Stomach (tissue), 4 donors: ENCODE measurements around the gene NAA11.

Experiments used
- CTCF ChIP-seq, 7 experiments: fragments of 450-650 bp in 4 of 7; fragments of 200-600 bp in 3 of 7; sonication (generic) in 3 of 7; IDR thresholded peaks; one replicate each; pipeline ENCODE4 v1.5.1; 2016 to 2019; ENCODE audit warnings: antibody characterized with exemption in 7 of 7, control low read depth in 2 of 7, mild to moderate bottlenecking in 1 of 7
- EP300 ChIP-seq: sonication (generic); formaldehyde crosslinking; IDR thresholded peaks from one replicate; pipeline ENCODE4 v1.6.1; 2017; ENCODE audit warnings: antibody characterized with exemption

- no peak for TF ChIP-seq CTCF (IDR thresholded peaks at IDR 0.05)
- no peak for TF ChIP-seq EP300
These were observed 4.9 kb upstream of the NAA11 start for GRCh38 chr4:79330720-79331119.
